GM23338 (cell line): ENCODE data around the gene MRTFA. TPM values are rescaled to one million over a fixed set of nuclear protein-coding genes. Genes with fewer than 3 reads are reported as not detected.
A peak's percentile ranks its signal among the peaks of the same experiment; 100 is the strongest.

Source experiments
- ATAC-seq: fragments of 200-7000 bp; cut with Tn5 transposase; 3 replicates; pipeline ENCODE4 v1.9.1; 2020
- DNase-seq: peaks from one replicate; pipeline ENCODE4 v3.0.0-alpha.2; 2015; ENCODE audit warnings: low spot score
- H2AFZ ChIP-seq: fragments of 200-600 bp; sonication (generic); 2 replicates; pipeline ENCODE4 v1.8.0; 2016; ENCODE audit warnings: antibody characterized with exemption, mild to moderate bottlenecking, moderate library complexity
- H3F3A ChIP-seq: fragments of 200-600 bp; sonication (generic); replicated peaks from 2 replicates; pipeline ENCODE4 v1.8.0; 2017; ENCODE audit warnings: antibody characterized with exemption, mixed run types, low read depth
- H3K27ac ChIP-seq: fragments of 200-600 bp; sonication (generic); 2 replicates; pipeline ENCODE4 v1.6.1; 2016; ENCODE audit warnings: low read depth
- H3K27me3 ChIP-seq: fragments of 200-600 bp; sonication (generic); 2 replicates; pipeline ENCODE4 v1.8.0; 2016; ENCODE audit warnings: mild to moderate bottlenecking, mixed run types, moderate library complexity; ENCODE audit not compliant: insufficient read depth
- H3K36me3 ChIP-seq: fragments of 200-600 bp; sonication (generic); 2 replicates; pipeline ENCODE4 v1.8.0; 2016; ENCODE audit warnings: mild to moderate bottlenecking; ENCODE audit not compliant: insufficient read depth
- H3K4me1 ChIP-seq: fragments of 200-600 bp; sonication (generic); 2 replicates; pipeline ENCODE4 v1.8.0; 2016; ENCODE audit warnings: mild to moderate bottlenecking, moderate library complexity; ENCODE audit not compliant: insufficient read depth
- H3K4me2 ChIP-seq: fragments of 200-600 bp; sonication (generic); 2 replicates; pipeline ENCODE4 v1.7.1; 2017; ENCODE audit warnings: mixed run types
- H3K4me3 ChIP-seq: fragments of 200-600 bp; sonication (generic); 2 replicates; pipeline ENCODE4 v1.6.1; 2016; ENCODE audit warnings: mixed run types
- H3K79me2 ChIP-seq: fragments of 200-600 bp; sonication (generic); replicated peaks from 2 replicates; pipeline ENCODE4 v1.8.0; 2017; ENCODE audit warnings: mild to moderate bottlenecking; ENCODE audit not compliant: insufficient read depth
- H3K9me2 ChIP-seq: fragments of 200-600 bp; sonication (generic); 2 replicates; pipeline ENCODE4 v1.8.0; 2017; ENCODE audit not compliant: insufficient read depth
- H4K20me1 ChIP-seq: fragments of 200-600 bp; sonication (generic); replicated peaks from 2 replicates; pipeline ENCODE4 v1.8.0; 2017; ENCODE audit warnings: mild to moderate bottlenecking; ENCODE audit not compliant: insufficient read depth
- H3K27ac Mint-ChIP-seq: 2 replicates; pipeline ENCODE4 v1.8.0; 2020; ENCODE audit warnings: inconsistent platforms, mild to moderate bottlenecking, moderate library complexity, mixed read lengths
- H3K27me3 Mint-ChIP-seq: 3 replicates; pipeline ENCODE4 v1.8.0; 2022; ENCODE audit warnings: low read depth, mild to moderate bottlenecking, moderate library complexity, mixed read lengths, inconsistent platforms; ENCODE audit not compliant: insufficient read depth, poor library complexity
- H3K36me3 Mint-ChIP-seq: 3 replicates; pipeline ENCODE4 v1.8.0; 2021; ENCODE audit warnings: low read depth, mild to moderate bottlenecking, inconsistent platforms, moderate library complexity, mixed read lengths
- H3K4me1 Mint-ChIP-seq: 3 replicates; pipeline ENCODE4 v1.8.0; 2020; ENCODE audit warnings: mild to moderate bottlenecking, inconsistent platforms, mixed read lengths
- H3K4me3 Mint-ChIP-seq: 3 replicates; pipeline ENCODE4 v1.8.0; 2021; ENCODE audit warnings: moderate library complexity, mild to moderate bottlenecking, inconsistent platforms, mixed read lengths
- H3K9me3 Mint-ChIP-seq: 3 replicates; pipeline ENCODE4 v1.8.0; 2020; ENCODE audit warnings: moderate library complexity, mild to moderate bottlenecking, inconsistent platforms, mixed read lengths
- CREB1 ChIP-seq: fragments of 250-450 bp; sonication (Bioruptor Pico); IDR thresholded peaks from 2 replicates; pipeline ENCODE4 v1.5.0; 2020; ENCODE audit warnings: low read depth, mild to moderate bottlenecking, moderate library complexity
- CTCF ChIP-seq, 2 experiments: fragments of 200-600 bp in 1 of 2; sonication (generic) in 1 of 2; conservative IDR thresholded peaks; 2 replicates each; pipeline versions ENCODE4 v1.5.1 to v1.6.1; 2016 to 2017; ENCODE audit warnings: antibody characterized with exemption in 2 of 2, low read depth in 2 of 2, mild to moderate bottlenecking in 2 of 2, moderate library complexity in 1 of 2
- EZH2 ChIP-seq: fragments of 200-600 bp; sonication (generic); IDR thresholded peaks from one replicate; pipeline ENCODE4 v1.8.0; 2017; ENCODE audit warnings: antibody characterized with exemption, mild to moderate bottlenecking, low read depth; ENCODE audit not compliant: unreplicated experiment
- EZH2phosphoT487 ChIP-seq: fragments of 200-600 bp; sonication (generic); IDR thresholded peaks from one replicate; pipeline ENCODE4 v1.8.1; 2018; ENCODE audit warnings: antibody characterized with exemption; ENCODE audit not compliant: unreplicated experiment
- JUNB ChIP-seq: IDR thresholded peaks from one replicate; pipeline ENCODE4 v1.6.1; 2016; ENCODE audit warnings: antibody characterized with exemption; ENCODE audit not compliant: unreplicated experiment
- NANOG ChIP-seq: IDR thresholded peaks from 2 replicates; pipeline ENCODE4 v1.6.1; 2016; ENCODE audit warnings: antibody characterized with exemption, borderline replicate concordance
- POLR2AphosphoS5 ChIP-seq: IDR thresholded peaks from 2 replicates; pipeline ENCODE4 v1.6.1; 2016; ENCODE audit warnings: antibody characterized with exemption, low read depth
- STAT1 ChIP-seq: IDR thresholded peaks from one replicate; pipeline ENCODE4 v1.6.1; 2016; ENCODE audit warnings: antibody characterized with exemption; ENCODE audit not compliant: unreplicated experiment
- ZNF114 ChIP-seq: fragments of 250-450 bp; sonication (Bioruptor Pico); IDR thresholded peaks from 2 replicates; pipeline ENCODE4 v1.5.0; 2020; ENCODE audit warnings: mild to moderate bottlenecking, moderate library complexity
- ZNF331 ChIP-seq: fragments of 250-450 bp; sonication (Bioruptor Pico); IDR thresholded peaks from 2 replicates; pipeline ENCODE4 v1.5.0; 2020; ENCODE audit warnings: low read depth, mild to moderate bottlenecking, moderate library complexity
- ZNF462 ChIP-seq: fragments of 250-450 bp; sonication (Bioruptor Pico); IDR thresholded peaks from 2 replicates; pipeline ENCODE4 v1.5.0; 2020; ENCODE audit warnings: mild to moderate bottlenecking, moderate library complexity
- polyA plus RNA-seq: library from polyadenylated mRNA; unstranded; fragments of >200 nt; fragmentation: Nextera tagmentation; extraction: Ambion mirVana; gene quantifications from 2 replicates; pipeline ENCODE4 v1.2.1, GENCODE V29; 2016
- total RNA-seq: library from RNA; depleted of rRNA; stranded (reverse); fragments of >200 nt; shearing (Covaris generic); gene quantifications from 2 replicates; pipeline ENCODE4 v1.2.3, GENCODE V29; 2014
- TF ChIP-seq, protein P1 (sequence below): IDR thresholded peaks from 2 replicates; pipeline ENCODE4 v1.6.1; 2016; ENCODE audit warnings: antibody characterized with exemption

The MRTFA gene
- total and polyA plus RNA-seq, 2 experiments from 2014 or later, result 18.1 to 92.4 TPM

DNA sequence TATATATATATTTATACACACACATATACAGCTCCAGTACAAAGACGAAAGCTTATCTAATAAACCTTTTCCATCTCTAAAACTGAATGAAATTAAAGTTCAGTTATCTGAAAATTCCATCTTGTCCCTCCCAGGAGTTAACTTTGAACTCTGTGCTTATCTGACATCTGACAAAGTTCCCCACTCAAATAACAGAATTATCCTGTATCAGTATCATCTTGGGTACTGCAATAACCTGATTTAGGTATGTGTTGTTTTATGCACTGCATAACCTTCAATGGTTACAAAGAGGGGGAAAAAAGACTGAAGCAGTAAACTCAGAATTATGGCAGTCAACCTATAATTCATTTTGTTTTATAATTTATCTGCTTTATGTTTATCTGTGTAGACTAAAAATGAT is 169.5 kb downstream of the MRTFA start (continued):
- TF ChIP-seq ZNF462 (CRISPR knock-in tag) (no peak), CTCF (conservative IDR thresholded peaks at IDR 0.05; ENCODE audit: low read depth in 2 of 2) (no peak), EZH2 (no peak), EZH2phosphoT487 (no peak), POLR2AphosphoS5 (no peak)
- TF ChIP-seq, protein P1, sequence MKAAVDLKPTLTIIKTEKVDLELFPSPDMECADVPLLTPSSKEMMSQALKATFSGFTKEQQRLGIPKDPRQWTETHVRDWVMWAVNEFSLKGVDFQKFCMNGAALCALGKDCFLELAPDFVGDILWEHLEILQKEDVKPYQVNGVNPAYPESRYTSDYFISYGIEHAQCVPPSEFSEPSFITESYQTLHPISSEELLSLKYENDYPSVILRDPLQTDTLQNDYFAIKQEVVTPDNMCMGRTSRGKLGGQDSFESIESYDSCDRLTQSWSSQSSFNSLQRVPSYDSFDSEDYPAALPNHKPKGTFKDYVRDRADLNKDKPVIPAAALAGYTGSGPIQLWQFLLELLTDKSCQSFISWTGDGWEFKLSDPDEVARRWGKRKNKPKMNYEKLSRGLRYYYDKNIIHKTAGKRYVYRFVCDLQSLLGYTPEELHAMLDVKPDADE, result no peak

DNA sequence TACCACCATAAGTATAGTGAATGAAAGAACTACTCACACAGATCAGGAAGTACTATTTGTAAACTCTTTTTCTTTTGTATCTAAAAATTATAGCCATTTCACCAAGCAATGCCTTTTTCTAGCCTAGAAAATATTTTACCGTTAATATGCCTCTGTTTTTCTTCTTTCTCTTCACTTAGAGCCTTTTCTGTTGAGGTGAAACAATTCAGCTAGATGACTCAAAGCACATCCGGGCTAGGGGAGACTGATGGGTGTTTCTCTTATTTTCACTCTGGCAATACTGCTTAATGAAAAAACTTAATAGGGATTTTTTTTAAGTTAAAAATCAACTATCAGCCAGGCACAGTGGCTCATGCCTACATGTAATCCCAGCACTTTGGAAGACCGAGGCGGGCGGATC is 172.8 kb downstream of the MRTFA start:
- no peak overlapping the region for H3K4me3 ChIP-seq
- no peak overlapping the region for H3K27ac ChIP-seq
- Mint-ChIP-seq H3K4me1 (peaks cover 5% of the 10 kb centered on the region; the same call in 1 of the 3 replicates), H3K27ac (0 out of 2 replicates have a peak overlapping the region, but pooled peaks have one; percentile 32), H3K27me3 (no peaks in the 10 kb centered on the region), H3K36me3 (peaks cover 6% of the 10 kb centered on the region), H3K9me3 (no peaks in the 10 kb centered on the region), H3K4me3 (no peak overlapping the region)
- peaks cover 4% of the 10 kb centered on the region; the same call in 1 of the 2 replicates for H4K20me1 ChIP-seq
- H3K4me2 ChIP-seq, result no peak overlapping the region
- peaks cover 7% of the 10 kb centered on the region; the same call in 1 of the 2 replicates for H3K79me2 ChIP-seq
- no peak overlapping the region for H2AFZ ChIP-seq
- TF ChIP-seq EZH2, result no peak
- TF ChIP-seq ZNF114 (CRISPR knock-in tag), result no peak
- no peak for TF ChIP-seq ZNF331 (CRISPR knock-in tag)
- TF ChIP-seq POLR2AphosphoS5, result no peak
- no peak for TF ChIP-seq JUNB
- TF ChIP-seq NANOG, result no peak
- TF ChIP-seq CREB1 (CRISPR knock-in tag), result no peak
- no peak for TF ChIP-seq CTCF (conservative IDR thresholded peaks at IDR 0.05; ENCODE audit: low read depth in 2 of 2)
- no peak for TF ChIP-seq STAT1
- TF ChIP-seq, protein P1, result no peak
- H3K4me1 ChIP-seq, result no peaks in the 10 kb centered on the region
- H3K36me3 ChIP-seq, result no peaks in the 10 kb centered on the region
- H3K27me3 ChIP-seq, result no peaks in the 10 kb centered on the region
- no peak for ATAC-seq
- H3F3A ChIP-seq, result no peaks in the 10 kb centered on the region; the same call in 1 of the 2 replicates
- DNase-seq, result no peak
- no peaks in the 10 kb centered on the region for H3K9me2 ChIP-seq
